IMR-90 (cell line): ENCODE measurements around the gene TFAP2E. TPM values are rescaled to one million over a fixed set of nuclear protein-coding genes. Genes with fewer than 3 reads are reported as not detected.
A peak's percentile ranks its signal among the peaks of the same experiment; 100 is the strongest.

Experiments
- ATAC-seq: fragments of 200-7000 bp; cut with Tn5 transposase; 2 replicates; pipeline ENCODE4 v1.9.1; 2020; ENCODE audit warnings: low read depth, mild to moderate bottlenecking, moderate library complexity
- BruUV-seq: library from RNA; stranded (reverse); fragments of 400-500 nt; replicated peaks from 2 replicates; lab custom pipeline; 2021; lab: Mats Ljungman, UMichigan
- CTCF ChIA-PET: fragments of 300-600 bp; formaldehyde crosslinking; extraction: SDS; loops from one replicate; lab custom pipeline; 2021; ENCODE audit warnings: antibody characterized with exemption; lab: Yijun Ruan, JAX
- POLR2A ChIA-PET: fragments of 300-600 bp; sonication (Branson Sonifier 250); formaldehyde crosslinking; loops from one replicate; lab custom pipeline; 2022; ENCODE audit warnings: antibody characterized with exemption; ENCODE audit not compliant: unreplicated experiment; lab: Charles Lee
- DNase-seq: peaks from one replicate; pipeline ENCODE4 v3.0.0; 2013
- H2AFZ ChIP-seq: replicated peaks from 2 replicates; pipeline ENCODE3; 2013; ENCODE audit warnings: low read length, mild to moderate bottlenecking; ENCODE audit not compliant: poor library complexity
- H2AK5ac ChIP-seq: 2 replicates; pipeline ENCODE4 v1.6.1; 2013; ENCODE audit warnings: low read depth, low read length, inconsistent platforms
- H2AK9ac ChIP-seq: replicated peaks from 2 replicates; pipeline ENCODE3; 2013; ENCODE audit warnings: mild to moderate bottlenecking, low read depth, low read length, moderate library complexity; ENCODE audit not compliant: poor library complexity
- H2BK120ac ChIP-seq: 2 replicates; pipeline ENCODE4 v1.6.1; 2013; ENCODE audit warnings: low read depth, low read length, inconsistent platforms
- H2BK15ac ChIP-seq: 3 replicates; pipeline ENCODE4 v1.6.1; 2013; ENCODE audit warnings: low read depth, low read length, inconsistent platforms
- H2BK20ac ChIP-seq: 2 replicates; pipeline ENCODE4 v1.6.1; 2013; ENCODE audit warnings: low read depth, mild to moderate bottlenecking, inconsistent platforms, low read length, moderate library complexity
- H2BK5ac ChIP-seq: 2 replicates; pipeline ENCODE4 v1.6.1; 2013; ENCODE audit warnings: mild to moderate bottlenecking, low read depth, low read length, inconsistent platforms; ENCODE audit not compliant: poor library complexity, severe bottlenecking
- H3K14ac ChIP-seq: replicated peaks from 2 replicates; pipeline ENCODE4 v1.6.1; 2013; ENCODE audit warnings: low read depth, low read length, inconsistent platforms
- H3K18ac ChIP-seq: 2 replicates; pipeline ENCODE4 v1.6.1; 2013; ENCODE audit warnings: low read depth, low read length, control low read depth
- H3K23ac ChIP-seq: 2 replicates; pipeline ENCODE4 v1.6.1; 2013; ENCODE audit warnings: low read depth, low read length, inconsistent platforms
- H3K27ac ChIP-seq: 2 replicates; pipeline ENCODE4 v1.5.1; 2013; ENCODE audit warnings: mild to moderate bottlenecking, control low read depth, low read length; ENCODE audit not compliant: insufficient read depth
- H3K27me3 ChIP-seq: 2 replicates; pipeline ENCODE4 v1.6.1; 2013; ENCODE audit warnings: low read length; ENCODE audit not compliant: control insufficient read depth, insufficient read depth
- H3K36me3 ChIP-seq: 2 replicates; pipeline ENCODE4 v1.6.1; 2013; ENCODE audit warnings: low read length, mixed read lengths; ENCODE audit not compliant: control insufficient read depth, insufficient read depth
- H3K4ac ChIP-seq: 2 replicates; pipeline ENCODE4 v1.6.1; 2013; ENCODE audit warnings: low read depth, low read length, inconsistent platforms
- H3K4me1 ChIP-seq: 2 replicates; pipeline ENCODE4 v1.6.1; 2013; ENCODE audit warnings: low read length, mixed read lengths; ENCODE audit not compliant: control insufficient read depth, insufficient read depth
- H3K4me2 ChIP-seq: 2 replicates; pipeline ENCODE4 v1.6.1; 2013; ENCODE audit warnings: low read depth, mild to moderate bottlenecking, control low read depth, low read length, moderate library complexity
- H3K4me3 ChIP-seq: 2 replicates; pipeline ENCODE4 v1.5.1; 2013; ENCODE audit warnings: low read depth, mild to moderate bottlenecking, control low read depth, low read length, moderate library complexity; ENCODE audit not compliant: insufficient read depth
- H3K56ac ChIP-seq: 2 replicates; pipeline ENCODE4 v1.6.1; 2013; ENCODE audit warnings: low read length, inconsistent platforms; ENCODE audit not compliant: insufficient read depth; ENCODE audit errors: extremely low read depth
- H3K79me1 ChIP-seq, 2 experiments: 2 replicates each; pipeline ENCODE4 v1.6.1; 2013; ENCODE audit warnings: low read length in 2 of 2, inconsistent platforms in 1 of 2, low read depth in 1 of 2
- H3K9ac ChIP-seq: 2 replicates; pipeline ENCODE4 v1.6.1; 2013; ENCODE audit warnings: low read depth, low read length, control low read depth
- H3K9me1 ChIP-seq: 2 replicates; pipeline ENCODE4 v1.6.1; 2013; ENCODE audit warnings: low read length, inconsistent platforms; ENCODE audit not compliant: insufficient read depth
- H3K9me3 ChIP-seq: 2 replicates; pipeline ENCODE4 v1.6.1; 2013; ENCODE audit warnings: low read length; ENCODE audit not compliant: control insufficient read depth, insufficient read depth
- H4K20me1 ChIP-seq: 2 replicates; pipeline ENCODE4 v1.6.1; 2013; ENCODE audit warnings: low read length, inconsistent platforms; ENCODE audit not compliant: insufficient read depth
- H4K5ac ChIP-seq: 2 replicates; pipeline ENCODE4 v1.6.1; 2013; ENCODE audit warnings: mild to moderate bottlenecking, low read depth, low read length, control low read depth
- H4K8ac ChIP-seq, 2 experiments: 2 replicates each; pipeline ENCODE4 v1.6.1; 2013; ENCODE audit warnings: low read depth in 2 of 2, low read length in 2 of 2, control low read depth in 1 of 2, inconsistent platforms in 1 of 2
- H4K91ac ChIP-seq: 2 replicates; pipeline ENCODE4 v1.6.1; 2013; ENCODE audit warnings: low read depth, low read length, inconsistent platforms; ENCODE audit not compliant: insufficient read depth
- BHLHE40 ChIP-seq: fragments of 150-350 bp; IDR thresholded peaks from 2 replicates; pipeline ENCODE4 v1.6.1; 2016; ENCODE audit warnings: mild to moderate bottlenecking, low read depth, low read length
- CEBPB ChIP-seq: IDR thresholded peaks from 2 replicates; pipeline ENCODE4 v1.6.1; 2012; ENCODE audit warnings: low read depth, low read length, improper control_type of control experiment
- CHD1 ChIP-seq: IDR thresholded peaks from 2 replicates; pipeline ENCODE4 v1.6.1; 2012; ENCODE audit warnings: low read depth, low read length, improper control_type of control experiment
- CTCF ChIP-seq: conservative IDR thresholded peaks from 2 replicates; pipeline ENCODE4 v1.5.1; 2012; ENCODE audit warnings: mild to moderate bottlenecking, low read depth, low read length, improper control_type of control experiment
- ELK1 ChIP-seq: fragments of 150-350 bp; IDR thresholded peaks from 2 replicates; pipeline ENCODE4 v1.6.1; 2016; ENCODE audit warnings: low read depth, mild to moderate bottlenecking, low read length, moderate library complexity, borderline replicate concordance
- FOS ChIP-seq: fragments of 150-350 bp; IDR thresholded peaks from 2 replicates; pipeline ENCODE4 v1.6.1; 2016; ENCODE audit warnings: low read depth, low read length
- MAFK ChIP-seq: IDR thresholded peaks from 2 replicates; pipeline ENCODE4 v1.6.1; 2012; ENCODE audit warnings: low read depth, low read length, improper control_type of control experiment
- MXI1 ChIP-seq: IDR thresholded peaks from 2 replicates; pipeline ENCODE4 v1.6.1; 2012; ENCODE audit warnings: low read depth, mild to moderate bottlenecking, low read length, moderate library complexity, borderline replicate concordance
- NFE2L2 ChIP-seq: fragments of 150-350 bp; IDR thresholded peaks from 2 replicates; pipeline ENCODE4 v1.6.1; 2016; ENCODE audit warnings: low read depth, mild to moderate bottlenecking, low read length
- POLR2A ChIP-seq: IDR thresholded peaks from 2 replicates; pipeline ENCODE4 v1.6.1; 2012; ENCODE audit warnings: mild to moderate bottlenecking, low read depth, low read length
- RAD21 ChIP-seq: IDR thresholded peaks from 2 replicates; pipeline ENCODE4 v1.6.1; 2012; ENCODE audit warnings: low read length, improper control_type of control experiment
- RFX5 ChIP-seq: IDR thresholded peaks from 2 replicates; pipeline ENCODE4 v1.8.0; 2012; ENCODE audit warnings: low read depth, mild to moderate bottlenecking, low read length, moderate library complexity
- SMC3 ChIP-seq: fragments of 150-350 bp; IDR thresholded peaks from 2 replicates; pipeline ENCODE4 v1.6.1; 2016; ENCODE audit warnings: low read depth, mild to moderate bottlenecking, antibody characterized with exemption, low read length, moderate library complexity
- USF2 ChIP-seq: fragments of 150-350 bp; IDR thresholded peaks from 2 replicates; pipeline ENCODE4 v1.6.1; 2017; ENCODE audit warnings: mild to moderate bottlenecking, antibody characterized with exemption, low read length, low read depth
- WGBS, 2 experiments: methylation state at CpG; one replicate each; pipeline versions ENCODE4 v1.1.5 to v1.1.7; 2013; ENCODE audit warnings: missing lambda C conversion rate in 2 of 2; ENCODE audit not compliant: insufficient read length in 1 of 2; ENCODE audit errors: extremely low coverage in 2 of 2; 5-methylcytosine and 5-hydroxymethylcytosine counted together
- dilution Hi-C: fragments of 300-500 bp; cut with HindIII; formaldehyde crosslinking; loops from one replicate; pipeline ENCODE4 v1.14.3; 2018; ENCODE audit warnings: low sequenced_read_pairs; ENCODE audit not compliant: unreplicated experiment
- in situ Hi-C: fragments of 300-500 bp; cut with MboI; formaldehyde crosslinking; loops from 3 replicates; pipeline ENCODE4 v1.14.3; 2019; ENCODE audit warnings: low sequenced_read_pairs, inconsistent platforms, mixed read lengths
- intact Hi-C: fragments of 100-400 bp; cut with micrococcal nuclease; formaldehyde crosslinking; loops from 2 replicates; pipeline ENCODE4 v1.10.0; 2022
- polyA plus RNA-seq, 3 experiments: library from polyadenylated mRNA; depleted of rRNA; stranded (reverse); fragments of >200 nt; gene quantifications; 2 replicates each; pipeline ENCODE4 v1.2.3, GENCODE V29; 2012; ENCODE audit warnings: low replicate concordance in 1 of 3
- total RNA-seq: library from RNA; depleted of rRNA; stranded (reverse); fragments of >200 nt; gene quantifications from 2 replicates; pipeline ENCODE4 v1.2.3, GENCODE V29; 2012

Gene TFAP2E
- total and polyA plus RNA-seq, 2 of the 4 experiments (the other 2 are of a cell fraction) = under 0.01 to 0.19 TPM

- Histone ChIP-seq H3K9me1 (no peaks in the 10 kb centered on the region), H4K5ac (peak within 1 kb of the TSS; percentile 86), H3K4me2 (peak within 1 kb of the TSS; percentile 96), H2BK5ac (peak within 1 kb of the TSS; percentile 75), H2BK120ac (peak within 1 kb of the TSS; percentile 47; the same call in 1 of the 2 replicates), H3K36me3 (no peaks in the 10 kb centered on the region), H3K9ac (peak within 1 kb of the TSS; percentile 94), H2AK5ac (peak within 1 kb of the TSS; percentile 56), H2BK20ac (0 out of 2 replicates have a peak within 1 kb of the TSS, but pooled peaks have one; percentile 43), H4K20me1 (no peaks in the 10 kb centered on the region), H2AFZ (peak within 1 kb of the TSS; percentile 100), H3K4me1 (no peaks in the 10 kb centered on the region), H2BK15ac (no peak within 1 kb of the TSS; the same call in 2 of the 3 replicates), H3K23ac (peak within 1 kb of the TSS; percentile 95), H4K91ac (peak within 1 kb of the TSS; percentile 77), H3K9me3 (no peaks in the 10 kb centered on the region), H3K27ac (peak within 1 kb of the TSS; percentile 86), H3K4me3 (peak within 1 kb of the TSS; percentile 90), H3K56ac (peak within 1 kb of the TSS; percentile 92), H3K79me1 (peaks cover 4 to 17% of the 10 kb centered on the region in 2 experiments; a peak in 1 of 4 replicates), H4K8ac (peak within 1 kb of the TSS; percentile 45 to 100), H3K14ac (peak within 1 kb of the TSS; percentile 98), H3K27me3 (peaks cover 11% of the 10 kb centered on the region), H3K4ac (peak within 1 kb of the TSS; percentile 91), H2AK9ac (peak within 1 kb of the TSS; percentile 96), H3K18ac (peak within 1 kb of the TSS; percentile 18; the same call in 1 of the 2 replicates)
- DNase-seq = peak; percentile 94
- dilution Hi-C loops = no loop called here
- no TSS peak for BruUV-seq
- intact Hi-C loops = loop anchor here (5.0 to 10.0 kb wide), 2 partner anchors 76 to 123 kb away; partner anchors contain the start of genes C1orf216 and CLSPN
- WGBS, 2 experiments = 0% methylated on average over 30 of the region's 43 CpGs; no CpG with 5 or more reads in 1 of the 2 experiments
- CTCF ChIA-PET = no interaction called here
- in situ Hi-C loops = loop anchor here (5.0 kb wide), 1 partner anchor 76 kb away; the partner anchor contains the start of gene C1orf216
- peak; percentile 94 for ATAC-seq
- POLR2A ChIA-PET = interaction anchor here (0.7 kb wide), 1 partner anchor 285 kb away, joined by 8 read pairs; no protein-coding TSS in a partner anchor
- TF ChIP-seq RFX5 = no peak
- no peak for TF ChIP-seq CTCF
- no peak for TF ChIP-seq FOS
- no peak for TF ChIP-seq USF2
- no peak for TF ChIP-seq CHD1
- TF ChIP-seq SMC3 = no peak
- peak; percentile 89 for TF ChIP-seq MXI1
- TF ChIP-seq BHLHE40 = peak; percentile 79
- no peak for TF ChIP-seq MAFK
- 0 out of 2 replicates have a peak, but pooled peaks have one; percentile 15 for TF ChIP-seq NFE2L2
- no peak for TF ChIP-seq ELK1
- peak; percentile 83 for TF ChIP-seq POLR2A
- no peak for TF ChIP-seq RAD21
- TF ChIP-seq CEBPB = no peak
Observed at GRCh38 chr1:35641233-35641866, 68.2 kb downstream of the TFAP2E start, which contains the start of gene PSMB2. Gene PSMB2, minus strand, starts transcription at chr1:35641526. Its CDS starts 94 bp downstream, at chr1:35641432.
